HG03095 (cell line): ENCODE measurements around the gene PPP1R17.

Source experiments
- ATAC-seq: cut with Tn5 transposase; IDR thresholded peaks from one replicate; pipeline ENCODE4 v1.9.1; 2021; ENCODE audit warnings: moderate library complexity; ENCODE audit not compliant: unreplicated experiment

The PPP1R17 gene

GRCh38 chr7:31695859-31696614, 9.0 kb downstream of the PPP1R17 start:
- no peak for ATAC-seq

GRCh38 chr7:31699050-31699449, 12.0 kb downstream of the PPP1R17 start:
- no peak for ATAC-seq

- ATAC-seq = no peak
Measured at GRCh38 chr7:31702354-31702753, 15.3 kb downstream of the PPP1R17 start.

GRCh38 chr7:31705377-31705776, 18.4 kb downstream of the PPP1R17 start:
- no peak for ATAC-seq

- ATAC-seq = no peak
Measured at GRCh38 chr7:31707089-31707488, 20.1 kb downstream of the PPP1R17 start.

GRCh38 chr7:31710171-31710570, 23.2 kb downstream of the PPP1R17 start:
- ATAC-seq = no peak

- no peak for ATAC-seq
Measured at GRCh38 chr7:31716355-31716754, 29.3 kb downstream of the PPP1R17 start.

- ATAC-seq = no peak
Measured at GRCh38 chr7:31720366-31720765, 33.4 kb downstream of the PPP1R17 start.

GRCh38 chr7:31724696-31725095, 37.7 kb downstream of the PPP1R17 start:
- no peak for ATAC-seq

- no peak for ATAC-seq
Measured at GRCh38 chr7:31729195-31729804, 42.3 kb downstream of the PPP1R17 start.

- ATAC-seq = no peak
Measured at GRCh38 chr7:31734456-31734855, 47.4 kb downstream of the PPP1R17 start.

- no peak for ATAC-seq
Measured at GRCh38 chr7:31735991-31736982, 49.3 kb downstream of the PPP1R17 start.

GRCh38 chr7:31741852-31742251, 54.8 kb downstream of the PPP1R17 start:
- no peak for ATAC-seq

GRCh38 chr7:31744294-31744874, 57.4 kb downstream of the PPP1R17 start:
- no peak for ATAC-seq

- ATAC-seq = no peak
Measured at GRCh38 chr7:31747553-31747952, 60.5 kb downstream of the PPP1R17 start.

GRCh38 chr7:31748084-31748483, 61.1 kb downstream of the PPP1R17 start:
- ATAC-seq = no peak

GRCh38 chr7:31751726-31752125, 64.7 kb downstream of the PPP1R17 start:
- ATAC-seq = no peak
